Mesothelial cell of epicardium (in vitro differentiated cells): ENCODE data around the gene CHFR. TPM values are rescaled to one million over a fixed set of nuclear protein-coding genes. Genes with fewer than 3 reads are reported as not detected.
"Not testable (repeated sequence)": the region's sequence is repeated elsewhere in the genome, so short reads cannot be mapped to it uniquely, and the experiment has no call there.

Experiments
- DNase-seq, 2 experiments: peaks; one replicate each; pipeline ENCODE4 v3.0.0; 2021; ENCODE audit warnings: low spot score in 2 of 2; ENCODE audit not compliant: unreplicated experiment in 2 of 2
- H3K27ac Mint-ChIP-seq: 2 replicates; pipeline ENCODE4 v1.8.0; 2021; ENCODE audit warnings: mixed read lengths
- H3K27me3 Mint-ChIP-seq: 2 replicates; pipeline ENCODE4 v1.8.0; 2021; ENCODE audit warnings: low read depth, mixed read lengths
- H3K36me3 Mint-ChIP-seq: 2 replicates; pipeline ENCODE4 v1.8.0; 2021; ENCODE audit warnings: mixed read lengths
- H3K4me1 Mint-ChIP-seq: 2 replicates; pipeline ENCODE4 v1.8.0; 2021; ENCODE audit warnings: mixed read lengths
- H3K4me3 Mint-ChIP-seq: 2 replicates; pipeline ENCODE4 v1.8.0; 2021; ENCODE audit warnings: mild to moderate bottlenecking, moderate library complexity, mixed read lengths
- H3K9me3 Mint-ChIP-seq: 2 replicates; pipeline ENCODE4 v1.8.0; 2021; ENCODE audit warnings: mixed read lengths
- total RNA-seq: library from RNA; stranded (reverse); gene quantifications from 3 replicates; pipeline ENCODE4 v1.2.1, GENCODE V29; 2021
- TF ChIP-seq, protein P1 (sequence below): fragments of 200-600 bp; sonication (generic); IDR thresholded peaks from one replicate; pipeline ENCODE4 v1.5.0; 2021; ENCODE audit warnings: antibody characterized with exemption; ENCODE audit not compliant: unreplicated experiment

CHFR gene
- total RNA-seq, 1 donor from 2014 or later, result 47.7 TPM

DNA sequence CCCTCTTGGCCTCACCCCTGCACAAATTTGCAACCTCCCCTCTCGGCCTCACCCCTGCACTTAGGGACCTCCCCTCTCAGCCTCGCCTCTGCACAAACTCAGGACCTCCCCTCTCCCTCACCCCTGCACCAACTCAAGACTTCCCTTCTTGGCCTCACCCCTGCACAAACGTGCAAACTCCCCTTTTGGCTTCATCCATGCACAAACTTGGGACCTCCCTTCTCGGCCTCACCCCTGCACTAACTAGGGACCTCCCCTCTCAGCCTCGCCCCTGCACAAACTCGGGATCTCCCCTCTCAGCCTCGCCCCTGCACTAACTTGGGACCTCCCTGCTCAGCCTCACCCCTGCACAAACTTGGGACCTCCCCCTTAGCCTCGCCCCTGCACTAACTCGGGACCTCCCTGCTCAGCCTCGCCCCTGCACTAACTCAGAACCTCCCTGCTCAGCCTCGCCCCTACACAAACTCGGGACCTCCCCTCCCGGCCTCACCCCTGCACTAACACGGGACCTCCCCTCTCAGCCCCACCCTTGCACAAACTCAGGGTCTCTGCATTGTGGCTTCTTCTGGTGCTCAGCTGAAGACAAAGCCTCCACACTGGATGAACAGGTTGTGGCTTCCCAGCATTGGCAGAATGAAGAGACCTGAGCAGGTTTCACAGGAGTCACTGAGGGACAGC, 47.7 kb downstream of the CHFR start:
- Mint-ChIP-seq H3K36me3 (peaks cover 18% of the 10 kb centered on the region), H3K4me1 (no peaks in the 10 kb centered on the region), H3K9me3 (no peaks in the 10 kb centered on the region), H3K27ac (no peak overlapping the region), H3K27me3 (no peaks in the 10 kb centered on the region), H3K4me3 (no peak overlapping the region)
- TF ChIP-seq, protein P1, sequence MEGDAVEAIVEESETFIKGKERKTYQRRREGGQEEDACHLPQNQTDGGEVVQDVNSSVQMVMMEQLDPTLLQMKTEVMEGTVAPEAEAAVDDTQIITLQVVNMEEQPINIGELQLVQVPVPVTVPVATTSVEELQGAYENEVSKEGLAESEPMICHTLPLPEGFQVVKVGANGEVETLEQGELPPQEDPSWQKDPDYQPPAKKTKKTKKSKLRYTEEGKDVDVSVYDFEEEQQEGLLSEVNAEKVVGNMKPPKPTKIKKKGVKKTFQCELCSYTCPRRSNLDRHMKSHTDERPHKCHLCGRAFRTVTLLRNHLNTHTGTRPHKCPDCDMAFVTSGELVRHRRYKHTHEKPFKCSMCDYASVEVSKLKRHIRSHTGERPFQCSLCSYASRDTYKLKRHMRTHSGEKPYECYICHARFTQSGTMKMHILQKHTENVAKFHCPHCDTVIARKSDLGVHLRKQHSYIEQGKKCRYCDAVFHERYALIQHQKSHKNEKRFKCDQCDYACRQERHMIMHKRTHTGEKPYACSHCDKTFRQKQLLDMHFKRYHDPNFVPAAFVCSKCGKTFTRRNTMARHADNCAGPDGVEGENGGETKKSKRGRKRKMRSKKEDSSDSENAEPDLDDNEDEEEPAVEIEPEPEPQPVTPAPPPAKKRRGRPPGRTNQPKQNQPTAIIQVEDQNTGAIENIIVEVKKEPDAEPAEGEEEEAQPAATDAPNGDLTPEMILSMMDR, result no peak
- DNase-seq, result no peak

DNA sequence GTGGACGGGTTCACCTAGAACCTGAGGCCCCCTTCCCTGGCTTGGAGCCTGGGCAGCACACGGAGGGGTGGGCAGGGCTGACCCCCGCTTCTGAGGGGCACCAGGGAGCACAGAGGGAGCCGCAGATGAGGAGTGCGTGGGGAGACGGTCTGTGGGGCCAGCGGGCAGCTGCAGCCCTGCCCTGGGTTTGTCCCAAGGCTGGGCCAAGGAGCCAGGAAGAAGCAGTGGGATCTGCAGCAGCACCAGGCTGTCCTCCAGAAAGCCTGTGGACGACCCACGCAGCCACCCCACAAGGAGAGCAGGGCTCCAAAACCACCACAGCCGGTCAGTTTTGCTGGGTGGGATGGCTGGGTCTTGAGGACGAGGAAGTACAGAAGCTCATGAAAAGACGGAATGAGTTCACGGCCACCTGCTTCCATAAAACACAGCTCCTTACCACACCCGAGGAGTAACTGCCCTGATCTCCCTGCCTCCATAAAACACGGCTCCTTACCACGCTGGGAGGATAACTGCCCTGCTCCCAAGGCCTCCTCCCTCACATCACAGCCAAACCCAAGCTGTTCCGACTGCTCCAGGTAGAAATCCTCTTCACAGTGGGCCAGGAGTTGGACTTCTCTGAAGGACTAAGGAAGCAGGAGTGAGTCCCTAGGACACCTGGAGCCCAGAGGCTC, 48.9 kb downstream of the CHFR start:
- no peaks in the 10 kb centered on the region for H3K9me3 Mint-ChIP-seq
- no peak for DNase-seq
- peaks cover 19% of the 10 kb centered on the region for H3K36me3 Mint-ChIP-seq
- H3K4me3 Mint-ChIP-seq, result no peak overlapping the region
- H3K27ac Mint-ChIP-seq, result peak overlapping the region; percentile 79
- TF ChIP-seq, protein P1, result no peak
- H3K27me3 Mint-ChIP-seq, result no peaks in the 10 kb centered on the region
- H3K4me1 Mint-ChIP-seq, result no peaks in the 10 kb centered on the region

GRCh38 chr12:132837693-132838409, 49.6 kb downstream of the CHFR start:
- TF ChIP-seq, protein P1, result no peak
- no peak for DNase-seq
- Mint-ChIP-seq H3K27me3 (no peaks in the 10 kb centered on the region), H3K36me3 (peaks cover 22% of the 10 kb centered on the region), H3K4me1 (no peaks in the 10 kb centered on the region), H3K4me3 (no peak overlapping the region), H3K27ac (peak overlapping the region; percentile 64), H3K9me3 (no peaks in the 10 kb centered on the region)

- no peak for DNase-seq
- Mint-ChIP-seq H3K36me3 (peaks cover 18% of the 10 kb centered on the region), H3K4me3 (no peak overlapping the region), H3K9me3 (no peaks in the 10 kb centered on the region), H3K27me3 (no peaks in the 10 kb centered on the region), H3K27ac (no peak overlapping the region), H3K4me1 (no peaks in the 10 kb centered on the region)
- TF ChIP-seq, protein P1, result no peak
These were observed 50.5 kb downstream of the CHFR start for GRCh38 chr12:132836795-132837331.

DNA sequence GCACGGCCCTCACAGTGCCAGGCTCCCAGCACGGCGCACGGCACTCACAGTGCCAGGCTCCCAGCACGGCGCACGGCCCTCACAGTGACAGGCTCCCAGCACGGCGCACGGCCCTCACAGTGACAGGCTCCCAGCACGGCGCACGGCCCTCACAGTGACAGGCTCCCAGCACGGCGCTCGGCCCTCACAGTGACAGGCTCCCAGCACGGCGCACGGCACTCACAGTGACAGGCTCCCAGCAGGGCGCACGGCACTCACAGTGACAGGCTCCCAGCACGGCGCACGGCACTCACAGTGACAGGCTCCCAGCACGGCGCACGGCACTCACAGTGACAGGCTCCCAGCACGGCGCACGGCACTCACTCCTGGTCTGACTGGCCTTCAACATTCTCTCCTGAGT, 51.2 kb downstream of the CHFR start:
- H3K4me1 Mint-ChIP-seq, H3K9me3 Mint-ChIP-seq, H3K4me3 Mint-ChIP-seq, DNase-seq, H3K27me3 Mint-ChIP-seq, H3K27ac Mint-ChIP-seq: not testable (repeated sequence)
- peaks cover 15% of the 10 kb centered on the region for H3K36me3 Mint-ChIP-seq
